ENCODE data around the gene EFS. TPM values are rescaled to one million over a fixed set of nuclear protein-coding genes. Genes with fewer than 3 reads are reported as not detected.
A peak's percentile ranks its signal among the peaks of the same experiment; 100 is the strongest.

Gene EFS
- total RNA-seq, 4 donors from 2014 or later: 31.4 to 38.2 (median 34.2) TPM

GRCh38 chr14:23366426-23366921, 1.5 kb upstream of the EFS start:
- Histone ChIP-seq H3K27ac (peak overlapping the region; percentile 89 to 98 (median 96)), H3K36me3 (no peaks in the 10 kb centered on the region), H3K4me1 (peaks cover 0 to 52% (median 18%) of the 10 kb centered on the region in 4 donors), H3K27me3 (no peaks in the 10 kb centered on the region), H3K4me3 (peak overlapping the region; percentile 49 to 87 (median 72)), H3K9me3 (no peaks in the 10 kb centered on the region)
- DNase-seq (ENCODE audit: low spot score in 2 of 2): peak; percentile 48 to 62
- WGBS, 2 donors: 8 to 17% methylated on average over 34 of the region's 34 CpGs
- TF ChIP-seq POLR2A (IDR thresholded peaks at IDR 0.05): peak in 1 of 2 donors; percentile 7
- TF ChIP-seq CTCF (IDR thresholded peaks at IDR 0.05): no peak

- Histone ChIP-seq H3K4me3 (peak overlapping the region; percentile 49 to 87 (median 72)), H3K9me3 (no peaks in the 10 kb centered on the region), H3K27ac (peak overlapping the region; percentile 89 to 98 (median 96)), H3K36me3 (no peaks in the 10 kb centered on the region), H3K4me1 (peaks cover 0 to 57% (median 20%) of the 10 kb centered on the region in 4 donors), H3K27me3 (no peaks in the 10 kb centered on the region)
- 1 to 4% methylated on average over 22 to 35 of the region's 51 CpGs for WGBS, 2 donors
- TF ChIP-seq POLR2A (IDR thresholded peaks at IDR 0.05) (peak; percentile 75 to 80), EP300 (IDR thresholded peaks at IDR 0.05) (peak in 1 of 2 donors; percentile 98), CTCF (IDR thresholded peaks at IDR 0.05) (no peak)
- DNase-seq (ENCODE audit: low spot score in 2 of 2): peak; percentile 51 to 57
These were observed 907 bp upstream of the EFS start for GRCh38 chr14:23365732-23366425.

- H3K27ac ChIP-seq: peak overlapping the region; percentile 89 to 98 (median 96)
- peaks cover 0 to 72% (median 32%) of the 10 kb centered on the region in 4 donors for H3K4me1 ChIP-seq
- peak overlapping the region; percentile 49 to 87 (median 72) for H3K4me3 ChIP-seq
- H3K27me3 ChIP-seq: no peaks in the 10 kb centered on the region
- no peaks in the 10 kb centered on the region for H3K9me3 ChIP-seq
- peak; percentile 36 to 46 for DNase-seq (ENCODE audit: low spot score in 2 of 2)
- peaks cover 0 to 11% (median 0%) of the 10 kb centered on the region in 3 donors for H3K36me3 ChIP-seq
- TF ChIP-seq CTCF (IDR thresholded peaks at IDR 0.05): no peak
- TF ChIP-seq EP300 (IDR thresholded peaks at IDR 0.05): peak in 1 of 2 donors; percentile 75
- TF ChIP-seq POLR2A (IDR thresholded peaks at IDR 0.05): peak; percentile 30 to 49
- WGBS, 2 donors: 8 to 13% methylated on average over 21 of the region's 21 CpGs
These were observed 572 bp downstream of the EFS start for GRCh38 chr14:23364164-23365035.

- Histone ChIP-seq H3K27me3 (no peaks in the 10 kb centered on the region), H3K4me3 (no peak overlapping the region), H3K4me1 (peaks cover 0 to 87% (median 34%) of the 10 kb centered on the region in 4 donors), H3K9me3 (no peaks in the 10 kb centered on the region), H3K36me3 (peaks cover 0 to 29% (median 0%) of the 10 kb centered on the region in 3 donors), H3K27ac (peak overlapping the region in 3 of 4 donors; percentile 12 to 98 (median 85))
- peak in 3 of 5 experiments; percentile 10 to 30 (median 13) for TF ChIP-seq CTCF (IDR thresholded peaks at IDR 0.05)
- TF ChIP-seq POLR2A (IDR thresholded peaks at IDR 0.05): no peak
- 32 to 33% methylated on average over 3 of the region's 3 CpGs for WGBS, 2 donors
- DNase-seq (ENCODE audit: low spot score in 2 of 2): no peak
These were observed 2.8 kb downstream of the EFS start for GRCh38 chr14:23362200-23362599.

Measured in tibial nerve (tissue), 4 donors.